ENCODE results near the gene EPHA3.
A peak's percentile ranks its signal among the peaks of the same experiment; 100 is the strongest.

GRCh38 chr3:89098964-89099585, 8.3 kb upstream of the EPHA3 start:
- TF ChIP-seq EZH2 (IDR thresholded peaks at IDR 0.05; ENCODE audit: borderline replicate concordance, low read length) = no peak
- TF ChIP-seq, protein P1, sequence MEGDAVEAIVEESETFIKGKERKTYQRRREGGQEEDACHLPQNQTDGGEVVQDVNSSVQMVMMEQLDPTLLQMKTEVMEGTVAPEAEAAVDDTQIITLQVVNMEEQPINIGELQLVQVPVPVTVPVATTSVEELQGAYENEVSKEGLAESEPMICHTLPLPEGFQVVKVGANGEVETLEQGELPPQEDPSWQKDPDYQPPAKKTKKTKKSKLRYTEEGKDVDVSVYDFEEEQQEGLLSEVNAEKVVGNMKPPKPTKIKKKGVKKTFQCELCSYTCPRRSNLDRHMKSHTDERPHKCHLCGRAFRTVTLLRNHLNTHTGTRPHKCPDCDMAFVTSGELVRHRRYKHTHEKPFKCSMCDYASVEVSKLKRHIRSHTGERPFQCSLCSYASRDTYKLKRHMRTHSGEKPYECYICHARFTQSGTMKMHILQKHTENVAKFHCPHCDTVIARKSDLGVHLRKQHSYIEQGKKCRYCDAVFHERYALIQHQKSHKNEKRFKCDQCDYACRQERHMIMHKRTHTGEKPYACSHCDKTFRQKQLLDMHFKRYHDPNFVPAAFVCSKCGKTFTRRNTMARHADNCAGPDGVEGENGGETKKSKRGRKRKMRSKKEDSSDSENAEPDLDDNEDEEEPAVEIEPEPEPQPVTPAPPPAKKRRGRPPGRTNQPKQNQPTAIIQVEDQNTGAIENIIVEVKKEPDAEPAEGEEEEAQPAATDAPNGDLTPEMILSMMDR (IDR thresholded peaks at IDR 0.05; ENCODE audit: low read length) = peak; percentile 94

Measured in OCI-LY1 (cell line).